HPDE6-E6E7 (cell line): ENCODE results near the gene TMEM117.
A peak's percentile ranks its signal among the peaks of the same experiment; 100 is the strongest.
"Not testable (repeated sequence)": the region's sequence is repeated elsewhere in the genome, so short reads cannot be mapped to it uniquely, and the experiment has no call there.

Source experiments
- DNase-seq: peaks from one replicate; pipeline ENCODE4 v3.0.0; 2011; ENCODE audit warnings: missing footprints; ENCODE audit errors: extremely low spot score

Gene TMEM117

DNA sequence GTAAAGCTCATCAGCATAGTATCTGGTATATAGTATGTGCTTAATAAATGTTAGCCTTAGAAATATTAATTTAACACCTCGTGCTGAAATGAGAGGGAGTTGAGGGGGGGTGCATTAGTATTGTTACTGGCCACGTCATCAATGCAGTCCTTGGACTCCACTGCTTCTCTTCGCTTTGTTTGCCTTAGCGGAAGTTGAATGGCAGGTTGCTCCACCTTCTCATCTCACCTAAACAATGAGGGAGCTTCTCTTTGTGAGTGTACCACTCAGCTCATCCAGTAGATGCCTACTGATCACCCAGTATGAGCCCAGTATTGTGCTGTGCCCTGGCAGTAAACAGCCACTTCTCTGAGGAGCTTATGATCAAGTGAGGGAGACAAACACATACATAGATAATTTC, 4.5 kb downstream of the TMEM117 start:
- no peak for DNase-seq

DNA sequence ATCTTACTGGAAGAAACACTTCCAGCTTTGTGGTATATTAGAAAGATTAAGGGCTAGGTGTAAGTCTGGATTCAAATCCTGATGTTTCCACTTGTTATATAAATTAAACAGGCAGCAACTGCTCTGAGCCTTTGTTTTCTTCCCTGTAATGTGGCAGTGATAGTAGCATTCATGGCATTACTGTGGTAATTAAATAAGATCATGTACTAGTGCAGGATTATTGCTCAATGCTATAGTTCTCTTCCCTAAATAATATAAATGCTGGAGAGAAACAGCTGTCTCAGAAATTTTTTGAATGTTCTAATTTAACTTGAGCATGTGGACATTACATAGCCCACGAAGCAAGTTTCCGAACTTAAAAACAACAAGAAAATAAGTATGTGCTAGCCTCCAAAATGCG, 5.4 kb downstream of the TMEM117 start:
- DNase-seq, result no peak

DNA sequence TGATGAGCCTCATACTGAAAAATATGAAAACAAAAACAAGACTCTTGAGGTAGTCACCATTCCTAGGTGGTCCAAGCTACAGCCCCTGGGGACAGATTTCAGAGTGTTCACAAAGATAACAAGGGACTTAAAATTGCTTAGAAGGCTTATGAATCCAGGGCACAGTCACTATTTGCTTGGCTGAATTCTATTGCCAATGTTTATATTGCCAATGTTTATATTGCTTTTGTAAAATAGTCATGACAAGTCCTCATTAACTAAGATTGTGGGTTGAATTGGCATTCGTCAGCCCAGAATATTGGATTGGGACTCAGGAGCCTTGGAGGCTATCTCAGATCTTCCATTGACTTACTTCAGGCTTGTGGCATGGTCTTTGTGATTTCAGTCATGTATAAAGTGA, 6.4 kb downstream of the TMEM117 start:
- no peak for DNase-seq

DNA sequence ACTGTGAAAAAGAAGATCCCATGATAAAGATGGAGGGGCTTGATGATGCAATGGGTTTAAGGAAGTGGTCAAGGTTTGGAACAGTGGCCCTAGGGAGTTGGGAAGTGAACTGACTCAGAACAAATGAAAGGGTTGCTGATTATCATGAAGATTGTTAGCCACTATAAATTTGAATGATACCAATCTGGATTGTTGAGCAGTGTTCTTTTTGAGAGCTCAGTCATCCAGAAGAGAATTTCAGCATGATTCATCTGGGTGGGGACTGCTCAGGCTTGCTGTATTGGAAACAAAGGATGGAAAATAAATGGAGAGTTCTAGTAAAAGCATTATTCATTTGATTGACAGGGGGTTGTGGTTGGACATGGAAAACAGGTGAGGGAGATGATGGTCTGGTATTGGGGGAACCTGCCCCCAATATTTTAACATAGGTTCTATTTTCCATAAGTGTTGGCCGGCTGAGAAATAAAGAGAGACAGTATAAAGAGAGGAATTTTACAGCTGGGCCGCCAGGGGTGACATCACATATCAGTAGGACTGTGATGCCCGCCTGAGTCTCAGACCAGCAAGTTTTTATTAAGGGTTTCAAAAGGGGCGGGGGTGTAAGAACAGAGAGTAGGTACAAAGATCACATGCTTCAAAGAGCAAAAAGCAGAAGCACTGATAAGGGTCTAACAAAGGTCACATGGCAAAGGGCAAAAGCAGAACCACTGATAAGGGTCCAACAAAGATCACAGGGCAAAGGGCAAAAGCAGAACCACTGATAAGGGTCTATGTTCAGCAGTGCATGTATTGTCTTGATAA, 11.7 kb downstream of the TMEM117 start:
- DNase-seq, result peak; percentile 54

DNA sequence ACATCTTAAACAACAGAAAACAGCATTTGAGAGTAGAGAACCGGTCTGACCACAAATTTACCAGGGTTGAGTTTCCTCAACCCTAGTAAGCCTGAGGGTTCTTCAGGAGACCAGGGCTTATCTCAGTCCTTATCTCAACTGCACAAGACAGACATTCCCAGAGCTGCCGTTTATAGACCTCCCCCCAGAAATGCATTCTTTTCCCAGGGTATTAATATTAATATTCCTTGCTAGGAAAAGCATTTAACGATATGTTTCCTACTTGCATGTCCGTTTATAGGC, 12.3 kb downstream of the TMEM117 start:
- no peak for DNase-seq

DNA sequence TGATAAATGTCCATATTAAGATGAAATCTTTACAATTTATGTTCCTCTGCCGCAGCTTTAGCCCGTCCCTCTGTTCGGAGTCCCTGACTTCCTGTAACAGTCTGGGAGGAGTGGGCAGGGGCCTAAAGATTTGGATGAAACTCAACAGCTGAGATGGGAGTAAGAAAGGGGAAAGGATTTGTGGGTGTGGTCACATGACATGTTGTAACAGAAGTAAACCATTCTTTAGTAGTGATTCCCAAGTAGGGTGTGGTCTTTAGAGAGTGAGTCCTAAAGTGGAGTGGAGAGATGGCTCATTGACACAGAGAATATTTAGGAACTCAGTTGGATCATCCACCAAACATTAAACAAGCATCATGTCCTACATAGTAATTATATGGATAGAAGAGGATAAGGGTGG, 12.9 kb downstream of the TMEM117 start:
- DNase-seq, result no peak

DNA sequence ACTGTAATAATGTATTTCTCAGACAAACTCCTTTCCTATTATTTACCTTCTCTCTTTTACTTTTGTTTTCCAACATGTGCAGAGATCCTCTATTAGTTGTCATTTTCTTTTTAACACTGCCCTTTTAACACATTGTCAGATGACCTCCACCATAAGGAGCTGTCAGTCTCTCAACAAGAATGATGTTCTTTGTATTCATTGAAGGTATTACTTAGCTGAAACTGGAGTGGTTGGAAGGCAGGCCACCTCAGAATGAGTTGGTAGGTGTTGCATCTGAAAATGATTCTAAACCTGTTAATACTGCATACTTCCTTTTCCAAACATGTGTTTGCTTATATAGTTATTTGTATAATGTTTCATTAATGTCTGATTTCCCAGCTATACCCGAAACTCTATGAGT, 16.9 kb downstream of the TMEM117 start:
- no peak for DNase-seq

DNA sequence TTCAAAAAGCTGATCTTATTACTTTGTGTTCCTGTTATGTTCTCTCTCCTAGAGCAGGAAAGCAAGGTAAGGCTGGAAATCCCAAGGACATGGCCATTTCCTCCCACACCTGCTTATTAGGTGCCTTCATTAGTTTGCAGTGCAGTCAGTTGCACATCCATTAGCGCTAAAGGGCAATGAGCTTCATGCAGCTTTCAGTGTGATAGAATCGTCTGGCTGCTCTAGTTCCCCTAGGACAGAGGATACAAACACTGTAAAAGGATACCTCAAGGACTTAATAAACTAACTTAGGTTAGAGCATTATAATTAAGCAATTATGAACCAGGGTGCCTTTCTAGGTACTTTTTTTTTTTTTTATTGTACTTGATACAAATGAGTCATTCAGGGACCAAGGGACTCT, 21.1 kb downstream of the TMEM117 start:
- no peak for DNase-seq

DNA sequence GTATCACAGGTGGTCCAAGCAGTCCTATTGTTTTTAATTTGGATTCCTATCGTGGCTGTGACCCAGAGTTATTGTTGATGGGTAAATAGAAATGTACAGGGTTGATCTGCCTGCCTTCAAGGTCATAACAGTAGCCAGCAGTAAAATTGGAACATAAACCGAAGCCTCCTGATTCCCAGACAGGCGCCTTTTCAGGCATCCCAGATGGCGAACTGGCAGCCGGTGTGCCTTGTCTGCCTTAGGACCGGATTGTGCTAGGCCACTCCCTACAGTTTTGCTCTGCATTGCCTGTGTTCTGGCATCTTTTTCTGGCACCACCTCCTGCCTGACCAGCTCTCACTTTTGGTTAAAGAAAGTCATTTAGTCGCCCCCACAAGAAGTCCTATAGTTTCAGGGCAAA, 22.2 kb downstream of the TMEM117 start:
- no peak for DNase-seq

DNA sequence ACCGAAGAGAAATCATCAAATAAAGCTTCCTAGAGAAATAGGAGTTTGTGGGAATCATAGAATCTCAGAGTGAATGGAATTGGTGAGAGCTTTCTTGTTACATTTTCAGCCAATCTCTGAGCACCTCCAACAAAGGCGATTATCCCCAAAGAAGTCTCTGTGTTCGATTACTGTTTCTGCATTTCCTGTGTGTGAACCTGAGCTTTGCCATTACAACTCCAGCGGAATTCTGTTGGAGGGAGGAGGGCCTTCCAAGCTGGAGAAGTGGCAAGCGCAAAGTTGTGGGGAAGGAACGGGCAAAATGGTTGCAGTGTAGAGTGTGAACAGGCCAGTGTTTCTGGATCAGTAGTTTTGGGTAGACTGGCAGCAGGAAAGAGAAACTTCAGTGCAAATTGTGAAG, 23.1 kb downstream of the TMEM117 start:
- DNase-seq, result no peak

DNA sequence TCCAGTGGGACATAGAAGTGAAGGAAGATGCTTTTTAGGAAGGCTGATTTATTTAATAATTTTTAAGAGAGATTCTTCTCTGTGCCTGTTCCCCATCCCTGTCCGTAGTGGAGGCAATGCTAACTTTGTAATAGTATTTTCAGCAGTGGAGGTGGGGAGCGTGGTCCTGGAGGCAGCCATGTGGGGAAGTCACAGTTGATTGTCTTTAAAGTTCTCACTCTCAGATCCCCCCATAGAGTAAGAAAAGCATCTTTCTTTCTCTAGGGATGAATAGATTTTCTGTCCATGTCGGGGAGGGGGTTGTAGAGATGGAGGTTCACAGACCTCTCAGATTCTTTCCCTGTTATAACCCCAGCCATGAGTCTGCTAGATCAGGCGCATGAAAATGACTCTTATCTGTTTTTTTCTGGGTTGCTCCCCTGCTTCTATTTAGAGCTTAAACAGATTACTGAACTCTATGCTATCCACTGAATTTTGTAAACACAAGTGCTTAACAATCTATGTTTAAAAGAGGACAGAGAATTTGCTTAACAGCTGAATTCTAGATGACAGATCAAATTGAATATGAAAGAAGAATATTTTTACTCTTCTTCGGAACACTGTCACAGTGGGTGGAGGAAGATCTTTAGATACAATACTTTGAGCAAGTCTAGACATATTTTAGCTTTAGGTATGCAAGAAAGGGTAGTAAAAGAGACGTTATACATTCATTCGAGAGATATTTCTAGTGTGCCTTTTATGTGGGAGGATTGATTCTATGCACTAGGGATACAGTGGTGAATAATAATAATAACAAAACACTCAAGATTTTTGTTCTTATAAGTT, 25.3 kb downstream of the TMEM117 start:
- no peak for DNase-seq

DNA sequence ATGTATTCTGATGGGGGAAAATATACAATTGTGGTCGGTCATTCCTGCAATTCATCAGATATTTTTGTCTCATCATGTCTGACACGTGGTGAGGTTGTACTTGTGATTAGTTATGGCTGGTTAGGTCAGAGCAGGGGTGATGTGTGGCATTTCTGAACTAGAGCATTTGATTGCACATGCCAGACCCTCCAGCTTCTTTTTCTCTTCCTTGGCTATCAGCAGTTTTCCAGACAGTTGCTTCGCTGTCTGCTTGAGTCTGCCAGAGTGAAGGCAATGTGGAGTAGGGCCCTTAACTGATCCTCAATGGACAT, 25.9 kb downstream of the TMEM117 start:
- no peak for DNase-seq

DNA sequence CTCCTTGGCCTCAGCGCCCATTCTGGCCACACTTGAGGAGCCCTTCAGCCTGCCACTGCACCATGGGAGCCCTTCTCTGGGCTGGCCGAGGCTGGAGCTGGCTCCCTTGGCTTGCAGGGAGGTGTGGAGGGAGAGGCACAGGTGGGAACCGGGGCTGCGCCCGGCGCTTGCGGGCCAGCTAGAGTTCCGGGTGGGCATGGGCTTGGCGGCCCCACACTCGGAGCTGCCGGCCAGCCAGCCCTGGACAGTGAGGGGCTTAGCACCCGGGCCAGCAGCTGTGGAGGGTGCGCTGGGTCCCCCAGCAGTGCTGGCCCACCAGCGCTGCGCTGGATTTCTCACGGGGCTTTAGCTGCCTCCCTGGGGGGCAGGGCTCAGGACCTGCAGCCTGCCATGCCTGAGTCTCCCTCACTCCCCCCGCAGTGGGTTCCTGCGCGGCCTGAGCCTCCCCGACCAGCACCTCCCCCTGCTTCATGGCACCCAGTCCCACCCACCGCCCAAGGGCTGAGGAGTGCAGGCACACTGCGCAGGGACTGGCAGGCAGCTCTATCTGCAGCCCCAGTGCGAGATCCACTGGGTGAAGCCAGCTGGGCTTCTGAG, 28.0 kb downstream of the TMEM117 start:
- DNase-seq, result no peak

DNA sequence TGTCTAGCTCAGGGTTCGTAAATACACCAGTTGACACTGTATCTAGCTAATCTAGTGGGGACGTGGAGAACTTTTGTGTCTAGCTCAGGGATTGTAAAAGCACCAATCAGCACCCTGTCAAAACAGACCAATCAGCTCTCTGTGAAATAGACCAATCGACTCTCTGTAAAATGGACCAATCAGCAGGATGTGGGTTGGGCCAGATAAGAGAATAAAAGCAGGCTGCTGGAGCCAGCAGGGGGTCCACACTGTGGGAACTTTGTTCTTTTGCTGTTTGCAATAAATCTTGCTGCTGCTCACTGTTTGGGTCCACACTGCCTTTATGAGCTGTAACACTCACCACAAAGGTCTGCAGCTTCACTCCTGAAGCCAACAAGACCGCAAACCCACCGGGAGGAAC, 28.7 kb downstream of the TMEM117 start:
- DNase-seq, result not testable (repeated sequence)

DNA sequence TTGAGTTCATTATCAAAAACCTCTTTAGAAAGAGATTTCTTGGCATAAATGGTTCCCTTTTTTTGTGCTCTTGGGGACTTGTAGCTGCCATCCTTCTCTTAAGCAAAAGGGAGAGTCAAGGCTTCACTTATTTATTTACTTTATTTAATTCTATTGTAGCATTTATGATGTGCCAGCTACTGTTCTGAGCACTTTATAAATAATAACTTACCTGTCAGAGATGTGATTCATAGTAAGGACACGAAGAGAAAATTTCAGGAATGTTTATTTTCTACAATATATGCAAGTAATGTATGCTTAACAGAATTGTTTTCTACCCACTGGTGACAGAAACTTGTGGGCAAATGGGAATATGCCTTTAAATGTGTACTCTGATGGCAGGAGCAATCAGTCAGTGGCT, 33.3 kb downstream of the TMEM117 start:
- no peak for DNase-seq

DNA sequence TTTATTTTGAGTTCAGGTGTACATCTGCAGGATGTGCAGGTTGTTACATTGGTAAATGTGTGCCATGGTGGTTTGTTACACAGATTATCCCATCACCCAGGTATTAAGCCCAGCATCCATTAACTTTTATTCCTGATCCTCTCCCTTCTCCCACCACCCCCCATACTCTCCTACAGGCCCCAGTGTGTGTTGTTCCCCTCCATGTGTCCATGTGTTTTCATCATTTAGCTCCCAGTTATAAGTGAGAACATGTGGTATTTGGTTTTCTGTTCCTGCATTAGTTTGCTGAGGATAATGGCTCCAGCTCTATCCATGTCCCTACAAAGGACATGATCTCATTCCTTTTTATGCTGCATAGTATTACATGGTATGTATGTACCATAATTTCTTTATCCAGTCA, 33.9 kb downstream of the TMEM117 start:
- not testable (repeated sequence) for DNase-seq

DNA sequence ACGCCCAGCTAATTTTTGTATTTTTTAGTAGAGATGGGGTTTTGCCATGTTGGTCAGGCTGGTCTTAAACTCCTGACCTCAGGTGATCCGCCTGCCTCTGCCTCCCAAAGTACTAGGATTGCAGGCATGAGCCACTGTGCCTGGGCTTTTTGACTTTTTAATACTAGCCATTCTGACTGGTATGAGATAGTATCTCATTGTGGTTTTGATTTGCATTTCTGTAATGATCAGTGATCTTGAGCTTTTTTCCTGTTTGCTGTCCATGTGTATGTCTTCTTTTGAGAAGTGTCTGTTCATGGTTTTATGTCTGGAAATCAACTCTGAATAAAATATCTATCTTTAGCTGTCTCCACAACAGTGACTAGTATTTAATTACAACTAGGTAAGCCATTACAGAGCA, 35.4 kb downstream of the TMEM117 start:
- not testable (repeated sequence) for DNase-seq

DNA sequence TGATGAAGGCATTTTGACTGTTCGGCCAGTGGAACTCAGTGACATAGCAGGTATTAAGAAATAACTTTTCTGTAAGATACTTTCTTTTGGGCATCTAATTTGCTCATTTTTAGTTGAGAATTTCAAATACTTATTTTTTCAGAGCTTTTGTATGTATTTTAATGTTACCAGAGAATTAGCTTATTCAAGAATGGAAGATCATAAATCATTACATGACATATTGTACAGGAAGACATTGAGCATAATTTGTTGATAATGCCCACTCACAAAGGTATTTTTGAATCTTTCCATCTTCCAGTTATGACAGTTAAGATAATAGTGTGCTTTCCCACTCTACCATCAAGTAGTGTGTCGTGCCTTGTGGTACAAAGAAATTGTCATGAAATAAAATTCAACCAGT, 36.5 kb downstream of the TMEM117 start:
- DNase-seq, result no peak

DNA sequence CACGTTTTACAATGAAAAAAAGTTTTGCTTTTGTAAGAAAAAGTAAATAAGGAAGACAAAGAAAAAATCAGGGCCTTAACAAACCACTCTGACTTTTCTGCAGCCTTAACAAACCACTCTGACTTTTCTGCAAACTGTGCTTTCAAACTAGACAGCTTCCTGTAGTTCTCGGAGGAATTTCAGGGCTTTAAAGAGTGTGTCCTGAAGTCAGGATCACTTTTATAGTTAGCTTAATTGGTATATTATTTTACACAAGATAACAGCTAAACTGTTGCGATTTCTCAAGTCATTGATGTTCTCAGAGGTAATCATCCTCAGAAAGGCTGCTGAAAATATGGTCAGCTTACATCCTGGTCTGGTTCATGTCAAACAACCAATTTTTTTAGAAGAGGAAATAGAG, 42.2 kb downstream of the TMEM117 start:
- DNase-seq, result no peak

DNA sequence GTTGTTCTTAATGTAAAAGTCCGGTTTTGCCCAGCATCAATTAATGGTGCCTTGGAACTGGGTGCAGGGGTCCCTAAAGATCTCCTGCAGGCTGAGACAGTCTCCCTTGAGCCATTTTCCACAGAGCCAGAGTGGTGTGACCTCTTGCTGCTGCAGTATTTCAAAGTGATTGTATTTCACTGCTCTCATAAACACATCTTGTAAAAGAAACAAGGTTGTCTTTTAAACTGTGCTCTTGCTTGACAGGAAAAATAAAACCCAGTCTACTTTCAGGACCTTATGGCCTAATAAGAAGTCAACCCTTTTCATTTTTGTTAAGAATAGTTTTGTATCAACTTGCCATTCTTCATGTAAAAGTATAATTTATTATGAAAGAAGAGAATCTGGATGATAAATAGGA, 44.7 kb downstream of the TMEM117 start:
- no peak for DNase-seq

DNA sequence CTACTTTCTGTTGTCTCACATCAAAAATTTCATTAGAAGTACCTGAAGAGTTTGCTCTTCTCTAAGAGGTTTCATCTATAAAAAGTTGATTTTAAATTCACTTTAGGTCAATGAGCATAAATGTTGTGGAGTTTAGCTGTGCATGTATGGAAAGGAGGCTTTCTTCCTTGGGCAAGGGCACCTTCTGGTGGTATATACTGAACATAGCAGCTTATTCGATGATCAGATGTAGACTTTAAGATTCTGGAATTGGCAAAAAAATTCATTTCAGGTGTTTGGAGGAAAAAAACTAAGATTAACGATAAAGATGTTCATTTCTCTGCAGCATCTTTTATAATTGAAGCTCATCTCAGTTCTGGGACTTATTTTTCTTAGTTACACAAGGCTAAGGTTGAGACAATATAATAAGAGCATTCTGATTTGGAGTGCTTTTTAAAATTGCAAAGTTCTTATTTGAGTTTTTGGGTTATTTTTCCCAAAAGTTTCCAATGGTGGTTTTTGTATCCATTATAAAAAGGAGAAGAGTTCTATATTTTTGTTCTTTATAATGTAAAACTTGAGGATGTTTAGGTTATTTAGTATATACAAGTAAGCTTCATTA, 46.8 kb downstream of the TMEM117 start:
- DNase-seq, result peak; percentile 27

DNA sequence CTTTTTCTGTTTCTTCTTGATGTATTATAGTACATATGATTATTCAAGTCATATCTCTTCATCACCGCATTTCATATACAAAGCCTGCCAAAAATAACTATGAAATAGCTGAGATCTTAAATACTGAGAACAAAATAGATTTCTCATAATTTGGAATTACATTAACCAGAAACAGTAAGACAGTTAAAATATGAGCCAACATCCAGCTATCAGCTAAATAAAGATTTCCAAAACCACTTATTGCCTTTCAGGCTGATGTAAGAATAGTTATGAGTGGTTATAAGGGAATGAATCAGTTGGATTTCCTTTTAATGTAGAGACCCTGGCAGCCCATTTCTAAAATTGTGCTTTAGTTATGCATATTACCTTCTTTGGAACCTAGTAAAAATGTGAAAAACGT, 47.4 kb downstream of the TMEM117 start:
- no peak for DNase-seq

DNA sequence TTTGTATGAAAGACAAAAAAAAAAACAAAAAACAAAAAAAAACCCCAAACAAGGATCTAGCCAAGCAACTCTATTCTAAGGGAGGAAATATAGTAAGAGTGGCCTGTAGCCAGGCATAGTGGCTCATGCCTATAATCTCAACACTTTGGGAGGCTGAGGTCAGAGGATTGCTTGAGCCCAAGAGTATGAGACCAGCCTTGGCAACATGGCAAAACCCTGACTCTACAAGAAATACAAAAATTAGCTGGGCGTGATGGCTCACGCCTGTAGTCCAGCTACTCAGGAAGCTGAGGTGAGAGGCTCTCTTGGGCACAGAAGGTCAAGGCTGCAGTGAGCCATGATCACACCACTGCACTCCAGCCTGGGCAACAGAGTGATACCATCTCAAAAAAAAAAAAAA, 47.9 kb downstream of the TMEM117 start:
- no peak for DNase-seq
